Activated CD4-positive, alpha-beta T cell treated with anti-CD3 and anti-CD28 coated beads, Interleukin-2, amount 10 ng/mL, durations not matched to agents 7 days and 5 days (primary cell): ENCODE data around the gene PRKN. TPM values are rescaled to one million over a fixed set of nuclear protein-coding genes. Genes with fewer than 3 reads are reported as not detected.

Experiments used
- CTCF ChIA-PET: fragments of 350-600 bp; sonication (Branson Sonifier 250); formaldehyde crosslinking; loops from one replicate; lab custom pipeline; 2021; ENCODE audit warnings: antibody characterized with exemption; lab: Charles Lee
- POLR2A ChIA-PET: fragments of 350-600 bp; sonication (Branson Sonifier 250); formaldehyde crosslinking; loops from one replicate; lab custom pipeline; 2021; ENCODE audit warnings: antibody characterized with exemption; lab: Charles Lee
- DNase-seq: peaks from one replicate; pipeline ENCODE4 v3.0.0-alpha.2; 2020
- H3K27ac Mint-ChIP-seq: one replicate; pipeline ENCODE4 v1.8.0; 2021; ENCODE audit warnings: mild to moderate bottlenecking, moderate library complexity, mixed read lengths
- H3K27me3 Mint-ChIP-seq: one replicate; pipeline ENCODE4 v1.8.0; 2021; ENCODE audit warnings: mixed read lengths
- H3K36me3 Mint-ChIP-seq: one replicate; pipeline ENCODE4 v1.8.0; 2021; ENCODE audit warnings: low read depth, mixed read lengths
- H3K4me1 Mint-ChIP-seq: one replicate; pipeline ENCODE4 v1.8.0; 2021; ENCODE audit warnings: mixed read lengths
- H3K4me3 Mint-ChIP-seq: one replicate; pipeline ENCODE4 v1.8.0; 2021; ENCODE audit warnings: mild to moderate bottlenecking, moderate library complexity, mixed read lengths
- H3K9me3 Mint-ChIP-seq: one replicate; pipeline ENCODE4 v1.8.0; 2021; ENCODE audit warnings: mixed read lengths
- total RNA-seq, 2 experiments: library from RNA; stranded (reverse); gene quantifications; one replicate each; pipeline ENCODE4 v1.2.3, GENCODE V29; 2021

Gene PRKN
- total RNA-seq, 2 experiments from 2014 or later, result 0.77 to 0.94 TPM

- Mint-ChIP-seq H3K9me3 (no peaks in the 10 kb centered on the region), H3K4me1 (no peaks in the 10 kb centered on the region), H3K27ac (no peak overlapping the region), H3K4me3 (no peak overlapping the region), H3K36me3 (no peaks in the 10 kb centered on the region), H3K27me3 (no peaks in the 10 kb centered on the region)
- POLR2A ChIA-PET, result no interaction called here
- CTCF ChIA-PET, result interaction anchor here (0.6 to 0.7 kb wide), 2 partner anchors 31 to 718 kb away, joined by 3 read pairs; no protein-coding TSS in a partner anchor
- no peak for DNase-seq
These were observed 21.3 kb downstream of the PRKN start for GRCh38 chr6:162706232-162706631.

- Mint-ChIP-seq H3K9me3 (no peaks in the 10 kb centered on the region), H3K27ac (no peak overlapping the region), H3K36me3 (no peaks in the 10 kb centered on the region), H3K4me1 (no peaks in the 10 kb centered on the region), H3K4me3 (no peak overlapping the region), H3K27me3 (no peaks in the 10 kb centered on the region)
- POLR2A ChIA-PET, result no interaction called here
- DNase-seq, result no peak
- CTCF ChIA-PET, result interaction anchor here (0.6 to 0.7 kb wide), 2 partner anchors 32 to 717 kb away, joined by 3 read pairs; no protein-coding TSS in a partner anchor
These were observed 21.8 kb downstream of the PRKN start for GRCh38 chr6:162705736-162706135.

- Mint-ChIP-seq H3K4me3 (no peak overlapping the region), H3K27me3 (no peaks in the 10 kb centered on the region), H3K4me1 (no peaks in the 10 kb centered on the region), H3K36me3 (no peaks in the 10 kb centered on the region), H3K27ac (no peak overlapping the region), H3K9me3 (no peaks in the 10 kb centered on the region)
- POLR2A ChIA-PET, result no interaction called here
- CTCF ChIA-PET, result no interaction called here
- no peak for DNase-seq
These were observed 23.6 kb downstream of the PRKN start for GRCh38 chr6:162704001-162704400.

- Mint-ChIP-seq H3K27me3 (no peaks in the 10 kb centered on the region), H3K27ac (no peak overlapping the region), H3K36me3 (no peaks in the 10 kb centered on the region), H3K4me3 (no peak overlapping the region), H3K9me3 (no peaks in the 10 kb centered on the region), H3K4me1 (no peaks in the 10 kb centered on the region)
- ChIA-PET POLR2A (no interaction called here), CTCF (no interaction called here)
- no peak for DNase-seq
These were observed 25.1 kb downstream of the PRKN start for GRCh38 chr6:162702446-162702845.

GRCh38 chr6:162701551-162701950 is 26.0 kb downstream of the PRKN start:
- no peak for DNase-seq
- Mint-ChIP-seq H3K36me3 (no peaks in the 10 kb centered on the region), H3K9me3 (no peaks in the 10 kb centered on the region), H3K27me3 (no peaks in the 10 kb centered on the region), H3K27ac (no peak overlapping the region), H3K4me3 (no peak overlapping the region), H3K4me1 (no peaks in the 10 kb centered on the region)
- POLR2A ChIA-PET, result no interaction called here
- CTCF ChIA-PET, result no interaction called here

- ChIA-PET CTCF (no interaction called here), POLR2A (no interaction called here)
- no peak for DNase-seq
- no peaks in the 10 kb centered on the region for H3K9me3 Mint-ChIP-seq
- H3K27ac Mint-ChIP-seq, result no peak overlapping the region
- H3K4me3 Mint-ChIP-seq, result no peak overlapping the region
- H3K36me3 Mint-ChIP-seq, result no peaks in the 10 kb centered on the region
- H3K4me1 Mint-ChIP-seq, result no peaks in the 10 kb centered on the region
- no peaks in the 10 kb centered on the region for H3K27me3 Mint-ChIP-seq
These were observed 26.6 kb downstream of the PRKN start for GRCh38 chr6:162700966-162701365.

- no peaks in the 10 kb centered on the region for H3K27me3 Mint-ChIP-seq
- H3K4me3 Mint-ChIP-seq, result no peak overlapping the region
- DNase-seq, result no peak
- POLR2A ChIA-PET, result no interaction called here
- H3K4me1 Mint-ChIP-seq, result no peaks in the 10 kb centered on the region
- H3K27ac Mint-ChIP-seq, result no peak overlapping the region
- no peaks in the 10 kb centered on the region for H3K9me3 Mint-ChIP-seq
- CTCF ChIA-PET, result no interaction called here
- H3K36me3 Mint-ChIP-seq, result no peaks in the 10 kb centered on the region
These were observed 27.6 kb downstream of the PRKN start for GRCh38 chr6:162699961-162700360.

GRCh38 chr6:162698440-162698839 is 29.1 kb downstream of the PRKN start:
- Mint-ChIP-seq H3K4me1 (no peaks in the 10 kb centered on the region), H3K36me3 (no peaks in the 10 kb centered on the region), H3K9me3 (no peaks in the 10 kb centered on the region), H3K27me3 (no peaks in the 10 kb centered on the region), H3K4me3 (no peak overlapping the region), H3K27ac (no peak overlapping the region)
- DNase-seq, result no peak
- CTCF ChIA-PET, result no interaction called here
- POLR2A ChIA-PET, result no interaction called here

- DNase-seq, result no peak
- H3K27ac Mint-ChIP-seq, result no peak overlapping the region
- ChIA-PET CTCF (no interaction called here), POLR2A (no interaction called here)
- H3K4me1 Mint-ChIP-seq, result no peaks in the 10 kb centered on the region
- H3K36me3 Mint-ChIP-seq, result no peaks in the 10 kb centered on the region
- no peaks in the 10 kb centered on the region for H3K9me3 Mint-ChIP-seq
- no peaks in the 10 kb centered on the region for H3K27me3 Mint-ChIP-seq
- no peak overlapping the region for H3K4me3 Mint-ChIP-seq
These were observed 29.6 kb downstream of the PRKN start for GRCh38 chr6:162697872-162698403.

- H3K9me3 Mint-ChIP-seq, result no peaks in the 10 kb centered on the region
- H3K27ac Mint-ChIP-seq, result no peak overlapping the region
- no peaks in the 10 kb centered on the region for H3K27me3 Mint-ChIP-seq
- H3K4me1 Mint-ChIP-seq, result no peaks in the 10 kb centered on the region
- no peak for DNase-seq
- no peaks in the 10 kb centered on the region for H3K36me3 Mint-ChIP-seq
- ChIA-PET POLR2A (no interaction called here), CTCF (no interaction called here)
- no peak overlapping the region for H3K4me3 Mint-ChIP-seq
These were observed 37.4 kb downstream of the PRKN start for GRCh38 chr6:162690158-162690557.

GRCh38 chr6:162688751-162689345 is 38.7 kb downstream of the PRKN start:
- Mint-ChIP-seq H3K9me3 (no peaks in the 10 kb centered on the region), H3K27ac (no peak overlapping the region), H3K36me3 (no peaks in the 10 kb centered on the region), H3K27me3 (no peaks in the 10 kb centered on the region), H3K4me3 (no peak overlapping the region), H3K4me1 (no peaks in the 10 kb centered on the region)
- ChIA-PET CTCF (no interaction called here), POLR2A (no interaction called here)
- no peak for DNase-seq

- H3K27ac Mint-ChIP-seq, result no peak overlapping the region
- DNase-seq, result no peak
- no peaks in the 10 kb centered on the region for H3K27me3 Mint-ChIP-seq
- H3K9me3 Mint-ChIP-seq, result no peaks in the 10 kb centered on the region
- POLR2A ChIA-PET, result no interaction called here
- no peaks in the 10 kb centered on the region for H3K36me3 Mint-ChIP-seq
- H3K4me1 Mint-ChIP-seq, result no peaks in the 10 kb centered on the region
- no peak overlapping the region for H3K4me3 Mint-ChIP-seq
- CTCF ChIA-PET, result no interaction called here
These were observed 42.0 kb downstream of the PRKN start for GRCh38 chr6:162685586-162685985.

- POLR2A ChIA-PET, result no interaction called here
- Mint-ChIP-seq H3K27me3 (no peaks in the 10 kb centered on the region), H3K9me3 (no peaks in the 10 kb centered on the region), H3K27ac (no peak overlapping the region), H3K36me3 (no peaks in the 10 kb centered on the region), H3K4me3 (no peak overlapping the region), H3K4me1 (no peaks in the 10 kb centered on the region)
- DNase-seq, result no peak
- CTCF ChIA-PET, result no interaction called here
These were observed 42.6 kb downstream of the PRKN start for GRCh38 chr6:162684961-162685360.

GRCh38 chr6:162684052-162684451 is 43.5 kb downstream of the PRKN start:
- Mint-ChIP-seq H3K9me3 (no peaks in the 10 kb centered on the region), H3K36me3 (no peaks in the 10 kb centered on the region), H3K27me3 (no peaks in the 10 kb centered on the region), H3K4me1 (no peaks in the 10 kb centered on the region), H3K4me3 (no peak overlapping the region), H3K27ac (no peak overlapping the region)
- ChIA-PET CTCF (no interaction called here), POLR2A (no interaction called here)
- DNase-seq, result no peak
